NCI-H510A (cell line): ENCODE data around the gene TYRO3.
"Not testable (repeated sequence)": the region's sequence is repeated elsewhere in the genome, so short reads cannot be mapped to it uniquely, and the experiment has no call there.

Experiments used
- DNase-seq: peaks from one replicate; lab custom pipeline; 2025; lab: John Stamatoyannopoulos, UW

The TYRO3 gene

GRCh38 chr15:41574158-41574557 lies 15.1 kb downstream of the TYRO3 start:
- DNase-seq: no peak

GRCh38 chr15:41575282-41575681 lies 16.3 kb downstream of the TYRO3 start:
- no peak for DNase-seq

- DNase-seq: no peak
Measured at GRCh38 chr15:41577863-41578735, 19.1 kb downstream of the TYRO3 start.

GRCh38 chr15:41578736-41579383 lies 19.8 kb downstream of the TYRO3 start:
- no peak for DNase-seq

- DNase-seq: no peak
Measured at GRCh38 chr15:41581110-41581509, 22.1 kb downstream of the TYRO3 start.

- no peak for DNase-seq
Measured at GRCh38 chr15:41583795-41584194, 24.8 kb downstream of the TYRO3 start.

GRCh38 chr15:41584636-41585126 lies 25.7 kb downstream of the TYRO3 start:
- DNase-seq: no peak

GRCh38 chr15:41585127-41586047 lies 26.4 kb downstream of the TYRO3 start:
- no peak for DNase-seq

- not testable (repeated sequence) for DNase-seq
Measured at GRCh38 chr15:41586531-41587282, 27.7 kb downstream of the TYRO3 start.

GRCh38 chr15:41589018-41589417 lies 30.0 kb downstream of the TYRO3 start:
- not testable (repeated sequence) for DNase-seq

GRCh38 chr15:41589571-41589970 lies 30.6 kb downstream of the TYRO3 start:
- not testable (repeated sequence) for DNase-seq

- DNase-seq: not testable (repeated sequence)
Measured at GRCh38 chr15:41591217-41591616, 32.2 kb downstream of the TYRO3 start.

GRCh38 chr15:41592718-41593117 lies 33.7 kb downstream of the TYRO3 start:
- not testable (repeated sequence) for DNase-seq

GRCh38 chr15:41594801-41595746 lies 36.1 kb downstream of the TYRO3 start:
- no peak for DNase-seq

- no peak for DNase-seq
Measured at GRCh38 chr15:41596972-41597371, 38.0 kb downstream of the TYRO3 start.

- no peak for DNase-seq
Measured at GRCh38 chr15:41597787-41598186, 38.8 kb downstream of the TYRO3 start.

- no peak for DNase-seq
Measured at GRCh38 chr15:41599061-41599460, 40.0 kb downstream of the TYRO3 start.

GRCh38 chr15:41603411-41603935 lies 44.5 kb downstream of the TYRO3 start:
- no peak for DNase-seq

GRCh38 chr15:41603941-41604911 lies 45.2 kb downstream of the TYRO3 start:
- no peak for DNase-seq
